ENCODE results near the gene HAPLN1. TPM values are rescaled to one million over a fixed set of nuclear protein-coding genes. Genes with fewer than 3 reads are reported as not detected.

Gene HAPLN1
- total RNA-seq, result 0.09 TPM in 1 of 2 replicates, not detected in the other

GRCh38 chr5:83720836-83721537 lies at the start of gene HAPLN1:
HAPLN1 (minus strand) TSS chr5:83720855; CDS start chr5:83673523, 47,332 bp downstream.

Other genes starting within 250 kb of the HAPLN1 start
- 9.6 and 219 TPM in 2 replicates for gene VCAN, start 249.1 kb downstream of the HAPLN1 start, total RNA-seq